Measurements from ENCODE around the gene DDX49. TPM values are rescaled to one million over a fixed set of nuclear protein-coding genes. Genes with fewer than 3 reads are reported as not detected.

DDX49 gene
- total RNA-seq, 1 experiment from 2014 or later: 120 TPM

- Histone ChIP-seq H3K9ac (ENCODE audit: low read length) (no peak overlapping the region), H3K4me2 (ENCODE audit: low read length) (no peak overlapping the region), H3K79me2 (ENCODE audit: low read length) (no peaks in the 10 kb centered on the region), H4K20me1 (ENCODE audit: low read length) (no peaks in the 10 kb centered on the region), H3K27ac (ENCODE audit: low read length) (no peak overlapping the region), H3K9me2 (replicated peaks; ENCODE audit: low read length) (no peaks in the 10 kb centered on the region), H3K9me3 (ENCODE audit: low read length) (no peaks in the 10 kb centered on the region), H3F3A (ENCODE audit: low read length, unreplicated experiment) (peaks cover 3% of the 10 kb centered on the region), H3K4me1 (ENCODE audit: insufficient read depth, low read length) (peaks cover 11% of the 10 kb centered on the region), H3K4me3 (ENCODE audit: low read length) (no peak overlapping the region), H3K36me3 (ENCODE audit: low read depth, low read length) (no peaks in the 10 kb centered on the region), H3K27me3 (ENCODE audit: low read length) (no peaks in the 10 kb centered on the region), H2AFZ (ENCODE audit: low read length) (no peak overlapping the region)
- ATAC-seq (no peak), DNase-seq (no peak)
- intact Hi-C loops (cut with micrococcal nuclease): no loop called here
- ChIA-PET CTCF (no interaction called here), POLR2A (ENCODE audit: unreplicated experiment) (no interaction called here)
- TF ChIP-seq EZH2 (IDR thresholded peaks at IDR 0.05; ENCODE audit: low read length, unreplicated experiment) (no peak), CTCF (conservative IDR thresholded peaks at IDR 0.05; ENCODE audit: low read depth, low read length) (no peak), EZH2phosphoT487 (IDR thresholded peaks at IDR 0.05; ENCODE audit: borderline replicate concordance, low read length) (no peak)
- BruUV-seq (replicated peaks): no TSS peak
These were observed 44.6 kb downstream of the DDX49 start for GRCh38 chr19:18964121-18964520.

GRCh38 chr19:18966307-18966706, 46.8 kb downstream of the DDX49 start:
- H3K4me2 ChIP-seq (ENCODE audit: low read length): no peak overlapping the region
- ATAC-seq: no peak
- peaks cover 24% of the 10 kb centered on the region for H3K4me1 ChIP-seq (ENCODE audit: insufficient read depth, low read length)
- no peaks in the 10 kb centered on the region for H3K36me3 ChIP-seq (ENCODE audit: low read depth, low read length)
- no peak overlapping the region for H3K27ac ChIP-seq (ENCODE audit: low read length)
- no peak overlapping the region for H2AFZ ChIP-seq (ENCODE audit: low read length)
- ChIA-PET POLR2A (ENCODE audit: unreplicated experiment) (no interaction called here), CTCF (interaction anchor here (1.1 kb wide), 1 partner anchor 20 kb away, joined by 4 read pairs; no protein-coding TSS in a partner anchor)
- H3K9me2 ChIP-seq (replicated peaks; ENCODE audit: low read length): no peaks in the 10 kb centered on the region
- peaks cover 8% of the 10 kb centered on the region for H3F3A ChIP-seq (ENCODE audit: low read length, unreplicated experiment)
- no peaks in the 10 kb centered on the region for H3K9me3 ChIP-seq (ENCODE audit: low read length)
- H3K79me2 ChIP-seq (ENCODE audit: low read length): no peaks in the 10 kb centered on the region
- no peak overlapping the region for H3K9ac ChIP-seq (ENCODE audit: low read length)
- no peaks in the 10 kb centered on the region for H3K27me3 ChIP-seq (ENCODE audit: low read length)
- H3K4me3 ChIP-seq (ENCODE audit: low read length): no peak overlapping the region
- no peak for TF ChIP-seq EZH2phosphoT487 (IDR thresholded peaks at IDR 0.05; ENCODE audit: borderline replicate concordance, low read length)
- TF ChIP-seq EZH2 (IDR thresholded peaks at IDR 0.05; ENCODE audit: low read length, unreplicated experiment): no peak
- TF ChIP-seq CTCF (conservative IDR thresholded peaks at IDR 0.05; ENCODE audit: low read depth, low read length): no peak
- intact Hi-C loops (cut with micrococcal nuclease): no loop called here
- peak; percentile 8 for DNase-seq
- no peaks in the 10 kb centered on the region for H4K20me1 ChIP-seq (ENCODE audit: low read length)
- no TSS peak for BruUV-seq (replicated peaks)

GRCh38 chr19:18967358-18968146, 48.0 kb downstream of the DDX49 start:
- DNase-seq (peak; percentile 77), ATAC-seq (peak; percentile 67)
- no peaks in the 10 kb centered on the region for H4K20me1 ChIP-seq (ENCODE audit: low read length)
- CTCF ChIA-PET: no interaction called here
- H3F3A ChIP-seq (ENCODE audit: low read length, unreplicated experiment): peaks cover 8% of the 10 kb centered on the region
- H3K9me3 ChIP-seq (ENCODE audit: low read length): no peaks in the 10 kb centered on the region
- H3K9me2 ChIP-seq (replicated peaks; ENCODE audit: low read length): no peaks in the 10 kb centered on the region
- no peaks in the 10 kb centered on the region for H3K36me3 ChIP-seq (ENCODE audit: low read depth, low read length)
- no peak overlapping the region for H3K9ac ChIP-seq (ENCODE audit: low read length)
- POLR2A ChIA-PET (ENCODE audit: unreplicated experiment): interaction anchor here (0.6 kb wide), 1 partner anchor 17 kb away, joined by 4 read pairs; no protein-coding TSS in a partner anchor
- H3K79me2 ChIP-seq (ENCODE audit: low read length): no peaks in the 10 kb centered on the region
- intact Hi-C loops (cut with micrococcal nuclease): no loop called here
- peak overlapping the region; percentile 61 for H3K27ac ChIP-seq (ENCODE audit: low read length)
- BruUV-seq (replicated peaks): no TSS peak
- peak overlapping the region; percentile 67 for H2AFZ ChIP-seq (ENCODE audit: low read length)
- TF ChIP-seq CTCF (conservative IDR thresholded peaks at IDR 0.05; ENCODE audit: low read depth, low read length) (no peak), EZH2 (IDR thresholded peaks at IDR 0.05; ENCODE audit: low read length, unreplicated experiment) (no peak)
- H3K4me1 ChIP-seq (ENCODE audit: insufficient read depth, low read length): peaks cover 29% of the 10 kb centered on the region
- H3K27me3 ChIP-seq (ENCODE audit: low read length): no peaks in the 10 kb centered on the region
- peak overlapping the region; percentile 39; the same call in 1 of the 2 replicates for H3K4me2 ChIP-seq (ENCODE audit: low read length)
- H3K4me3 ChIP-seq (ENCODE audit: low read length): no peak overlapping the region
